Suprapubic skin (tissue), 4 donors: ENCODE data around the gene DGKB.

Experiments
- CTCF ChIP-seq, 2 donors: fragments of 200-600 bp in 1 of 2; fragments of 450-650 bp in 1 of 2; sonication (generic) in 1 of 2; IDR thresholded peaks; one replicate each; pipeline ENCODE4 v1.5.1; 2016 to 2019; ENCODE audit warnings: antibody characterized with exemption in 2 of 2, mild to moderate bottlenecking in 1 of 2, moderate library complexity in 1 of 2
- EP300 ChIP-seq: sonication (generic); formaldehyde crosslinking; IDR thresholded peaks from one replicate; pipeline ENCODE4 v1.6.1; 2017; ENCODE audit warnings: antibody characterized with exemption
- POLR2A ChIP-seq, 2 donors: fragments of 450-650 bp; IDR thresholded peaks; one replicate each; pipeline ENCODE4 v1.6.1; 2017; ENCODE audit warnings: antibody characterized with exemption in 2 of 2, mild to moderate bottlenecking in 2 of 2, moderate library complexity in 2 of 2
- POLR2AphosphoS5 ChIP-seq, 3 donors: sonication (generic); formaldehyde crosslinking; IDR thresholded peaks; one replicate each; pipeline ENCODE4 v1.6.1; 2017; ENCODE audit warnings: antibody characterized with exemption in 3 of 3

- TF ChIP-seq POLR2A (IDR thresholded peaks at IDR 0.05) = no peak
- TF ChIP-seq CTCF (IDR thresholded peaks at IDR 0.05) = no peak
- no peak for TF ChIP-seq EP300
- TF ChIP-seq POLR2AphosphoS5 (IDR thresholded peaks at IDR 0.05) = no peak
These were observed 136.8 kb downstream of the DGKB start for GRCh38 chr7:14765731-14766130.
